Nephron (organoid): ENCODE measurements around the gene INAVA.

Source experiments
- H3K27ac Mint-ChIP-seq, 3 experiments: 2 replicates each; pipeline ENCODE4 v1.8.0; 2020; ENCODE audit warnings: mixed read lengths in 3 of 3, mild to moderate bottlenecking in 2 of 3, moderate library complexity in 1 of 3
- H3K27me3 Mint-ChIP-seq: 2 replicates; pipeline ENCODE4 v1.8.0; 2021; ENCODE audit warnings: low read depth, mild to moderate bottlenecking, moderate library complexity, mixed read lengths
- H3K36me3 Mint-ChIP-seq: 2 replicates; pipeline ENCODE4 v1.8.0; 2020; ENCODE audit warnings: low read depth, mixed read lengths
- H3K4me1 Mint-ChIP-seq: 2 replicates; pipeline ENCODE4 v1.8.0; 2020; ENCODE audit warnings: mixed read lengths
- H3K4me3 Mint-ChIP-seq, 3 experiments: 2 replicates each; pipeline ENCODE4 v1.8.0; 2020; ENCODE audit warnings: mild to moderate bottlenecking in 3 of 3, mixed read lengths in 3 of 3, moderate library complexity in 2 of 3
- H3K9me3 Mint-ChIP-seq: 2 replicates; pipeline ENCODE4 v1.8.0; 2020; ENCODE audit warnings: mixed read lengths
- CTCF ChIP-seq, 3 experiments: fragments of 200-600 bp; sonication (generic); IDR thresholded peaks; one replicate each; pipeline ENCODE4 v1.5.0; 2021; ENCODE audit warnings: antibody characterized with exemption in 3 of 3; ENCODE audit not compliant: unreplicated experiment in 3 of 3

The INAVA gene

GRCh38 chr1:200856716-200857357 is 37.9 kb upstream of the INAVA start:
- peak overlapping the region; percentile 0 to 40 (median 15) for H3K27ac Mint-ChIP-seq
- H3K4me1 Mint-ChIP-seq, result peaks cover 13% of the 10 kb centered on the region
- no peak overlapping the region for H3K4me3 Mint-ChIP-seq
- no peaks in the 10 kb centered on the region for H3K9me3 Mint-ChIP-seq
- peaks cover 40% of the 10 kb centered on the region for H3K36me3 Mint-ChIP-seq
- no peaks in the 10 kb centered on the region for H3K27me3 Mint-ChIP-seq
- no peak for TF ChIP-seq CTCF (IDR thresholded peaks at IDR 0.05; ENCODE audit: unreplicated experiment in 3 of 3)

DNA sequence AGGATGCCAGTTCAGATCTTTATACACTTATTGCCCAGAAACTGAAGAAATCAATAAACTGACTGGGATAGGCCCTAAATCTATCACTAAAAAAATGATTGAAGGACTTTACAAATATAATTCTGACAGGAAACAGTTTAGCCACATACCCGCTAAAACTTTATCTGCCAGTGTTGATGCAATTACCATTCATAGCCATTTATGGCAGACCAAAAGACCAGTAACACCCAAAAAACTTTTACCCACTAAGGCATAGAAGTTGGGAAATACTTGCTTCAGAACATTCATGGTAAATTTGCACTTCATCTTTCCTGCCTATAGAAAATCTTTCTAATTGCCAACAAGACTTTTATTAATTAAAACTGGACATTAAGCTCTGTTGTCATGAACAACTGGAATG is 36.9 kb upstream of the INAVA start:
- no peak for TF ChIP-seq CTCF (IDR thresholded peaks at IDR 0.05; ENCODE audit: unreplicated experiment in 3 of 3)
- Mint-ChIP-seq H3K9me3 (no peaks in the 10 kb centered on the region), H3K27ac (no peak overlapping the region), H3K4me3 (no peak overlapping the region), H3K4me1 (peaks cover 13% of the 10 kb centered on the region), H3K36me3 (peaks cover 45% of the 10 kb centered on the region), H3K27me3 (no peaks in the 10 kb centered on the region)

GRCh38 chr1:200861937-200862647 is 32.6 kb upstream of the INAVA start:
- Mint-ChIP-seq H3K4me1 (peaks cover 12% of the 10 kb centered on the region), H3K27ac (no peak overlapping the region), H3K36me3 (peaks cover 48% of the 10 kb centered on the region), H3K4me3 (no peak overlapping the region), H3K9me3 (no peaks in the 10 kb centered on the region), H3K27me3 (no peaks in the 10 kb centered on the region)
- no peak for TF ChIP-seq CTCF (IDR thresholded peaks at IDR 0.05; ENCODE audit: unreplicated experiment in 3 of 3)

- H3K27me3 Mint-ChIP-seq, result no peaks in the 10 kb centered on the region
These were observed 31.8 kb upstream of the INAVA start for GRCh38 chr1:200862713-200863415.

DNA sequence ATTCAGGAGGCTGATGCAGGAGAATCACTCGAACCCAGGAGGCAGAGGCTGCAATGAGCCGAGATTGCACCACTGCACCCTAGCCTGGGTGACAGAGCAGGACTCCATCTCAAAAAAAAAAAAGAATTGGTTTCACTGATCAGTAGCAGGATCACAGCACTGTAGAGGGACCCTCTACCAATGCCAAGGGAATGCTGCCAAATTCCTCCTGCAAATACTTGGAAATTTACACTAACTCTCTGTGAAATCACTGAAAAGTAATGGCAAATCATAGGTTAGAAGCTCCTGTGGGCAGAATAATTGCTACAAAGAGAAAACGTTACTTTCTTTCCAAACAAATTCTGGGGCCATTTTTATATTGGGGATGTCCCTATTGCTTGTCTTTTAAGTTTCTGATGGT is 28.6 kb upstream of the INAVA start:
- no peaks in the 10 kb centered on the region for H3K9me3 Mint-ChIP-seq
- TF ChIP-seq CTCF (IDR thresholded peaks at IDR 0.05; ENCODE audit: unreplicated experiment in 3 of 3), result no peak
- peaks cover 6% of the 10 kb centered on the region for H3K27me3 Mint-ChIP-seq
- peaks cover 29% of the 10 kb centered on the region for H3K36me3 Mint-ChIP-seq
- no peak overlapping the region for H3K4me3 Mint-ChIP-seq
- no peak overlapping the region for H3K27ac Mint-ChIP-seq
- H3K4me1 Mint-ChIP-seq, result peaks cover 12% of the 10 kb centered on the region

More at GRCh38 chr1:200862713-200863415, 31.8 kb upstream of the INAVA start:
- H3K36me3 Mint-ChIP-seq, result peaks cover 43% of the 10 kb centered on the region
- no peak for TF ChIP-seq CTCF (IDR thresholded peaks at IDR 0.05; ENCODE audit: unreplicated experiment in 3 of 3)
- H3K4me1 Mint-ChIP-seq, result peaks cover 12% of the 10 kb centered on the region
- H3K9me3 Mint-ChIP-seq, result no peaks in the 10 kb centered on the region
- H3K27ac Mint-ChIP-seq, result no peak overlapping the region
- H3K4me3 Mint-ChIP-seq, result no peak overlapping the region
